GM18519 (cell line): ENCODE measurements around the gene NOX4.
"Not testable (repeated sequence)": the region's sequence is repeated elsewhere in the genome, so short reads cannot be mapped to it uniquely, and the experiment has no call there.

Source experiments
- ATAC-seq: cut with Tn5 transposase; IDR thresholded peaks from one replicate; pipeline ENCODE4 v1.9.1; 2021; ENCODE audit warnings: mild to moderate bottlenecking, moderate library complexity; ENCODE audit not compliant: unreplicated experiment, low FRiP score

NOX4 gene

DNA sequence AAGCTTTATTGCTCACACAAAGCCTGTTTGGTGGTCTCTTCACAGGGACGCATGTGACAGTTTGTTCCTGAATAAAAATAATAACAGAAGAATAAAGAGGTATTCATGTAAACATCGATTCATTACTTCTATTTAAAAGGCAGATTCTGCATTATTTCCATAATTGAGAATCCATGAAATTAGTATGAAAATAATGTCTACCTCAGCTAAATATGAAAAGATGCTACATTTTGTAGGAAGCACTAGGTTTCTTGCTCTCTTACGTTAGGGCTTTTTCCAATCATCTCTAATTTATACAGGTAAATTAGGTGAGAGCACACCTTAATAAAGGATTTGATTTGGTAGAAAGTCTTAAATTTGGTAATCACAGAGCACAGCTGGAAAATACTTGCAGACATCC lies 103.7 kb downstream of the NOX4 start:
- not testable (repeated sequence) for ATAC-seq

DNA sequence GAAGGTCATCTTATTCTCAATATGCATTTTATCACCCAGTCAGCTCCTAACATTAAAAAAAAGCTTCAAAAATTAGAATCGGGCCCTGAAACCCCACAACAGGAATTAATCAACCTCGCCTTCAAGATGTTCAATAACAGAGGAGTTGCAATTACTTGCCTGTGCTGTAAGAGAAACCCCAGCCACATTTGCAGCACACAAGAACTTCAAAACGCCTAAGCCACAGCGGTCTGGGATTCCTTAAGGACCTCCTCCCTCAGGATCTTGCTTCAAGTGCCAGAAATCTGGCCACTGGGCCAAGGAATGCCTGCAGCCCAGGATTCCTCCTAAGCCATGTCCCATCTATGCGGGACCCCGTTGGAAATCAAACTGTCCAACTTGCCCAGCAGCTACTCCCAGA lies 108.2 kb downstream of the NOX4 start:
- ATAC-seq: not testable (repeated sequence)

DNA sequence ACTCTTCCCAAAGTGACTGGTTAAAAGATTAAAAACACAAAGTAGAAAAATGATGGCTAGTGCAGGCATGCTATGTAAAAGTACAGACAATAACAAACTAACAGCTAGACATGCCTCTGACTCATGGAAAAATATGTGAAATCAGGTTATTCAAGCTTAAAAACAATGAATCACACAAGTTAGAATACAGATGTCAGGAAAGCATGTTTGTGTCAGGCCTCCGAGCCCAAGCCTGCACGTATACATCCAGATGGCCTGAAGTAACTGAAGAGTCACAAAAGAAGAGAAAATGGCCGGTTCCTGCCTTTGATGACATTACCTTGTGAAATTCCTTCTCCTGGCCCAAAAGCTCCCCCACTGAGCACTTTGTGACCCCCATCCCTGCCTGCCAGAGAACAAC lies 110.1 kb downstream of the NOX4 start:
- no peak for ATAC-seq

DNA sequence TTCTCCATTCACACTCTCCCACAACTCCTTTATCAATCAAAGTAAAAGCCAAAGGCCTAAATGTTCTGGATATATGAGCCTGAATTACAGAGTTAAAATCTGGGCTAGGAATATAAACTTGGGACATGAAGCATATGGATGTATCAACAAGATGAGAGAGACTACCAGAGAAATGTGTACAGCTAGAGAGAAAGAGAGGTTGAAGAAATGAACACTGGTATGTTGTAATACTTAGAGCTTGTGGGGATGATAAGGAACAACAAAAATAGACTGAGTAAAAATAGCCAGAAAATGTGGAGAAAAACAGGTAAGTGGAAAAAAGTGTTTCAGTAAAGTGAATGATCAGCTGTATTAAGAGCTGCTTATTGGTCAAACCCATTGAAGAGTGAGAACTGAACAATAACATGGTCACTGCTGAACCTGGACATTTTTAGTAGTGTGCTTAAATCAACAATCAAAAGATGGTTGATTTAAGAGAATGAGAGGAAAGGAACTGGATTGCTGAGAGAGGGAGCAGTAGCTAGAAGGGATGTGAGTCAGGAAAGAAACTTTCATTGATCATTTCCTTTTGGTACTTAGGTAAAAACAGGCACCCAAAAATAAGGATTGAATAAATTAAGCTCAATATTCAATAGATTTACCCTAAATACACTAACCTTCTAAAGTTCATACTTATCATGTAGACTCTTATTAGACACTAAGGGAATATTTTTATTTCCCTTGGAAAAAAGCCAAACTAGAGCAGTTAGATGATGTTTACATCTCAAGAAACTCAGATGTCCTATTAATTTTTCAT lies 111.0 kb downstream of the NOX4 start:
- not testable (repeated sequence) for ATAC-seq

DNA sequence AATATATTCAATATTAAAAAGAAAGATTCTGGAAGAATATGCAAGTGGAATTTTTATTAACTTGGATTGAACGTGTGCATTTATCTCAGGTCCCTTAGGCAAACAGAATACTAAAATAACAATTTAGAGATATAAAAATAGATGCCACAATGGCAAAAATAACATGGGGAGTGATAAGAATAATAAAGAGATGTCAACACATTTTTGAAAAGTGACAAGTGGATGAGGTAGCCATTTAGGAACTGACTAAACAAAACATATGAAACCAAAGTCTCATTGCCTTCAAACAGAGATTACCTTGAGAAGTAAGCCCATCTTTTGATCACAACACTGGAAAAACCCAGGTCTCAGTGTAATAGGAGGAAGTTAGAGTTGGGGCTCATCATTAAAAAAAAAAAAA lies 112.2 kb downstream of the NOX4 start:
- ATAC-seq: not testable (repeated sequence)

DNA sequence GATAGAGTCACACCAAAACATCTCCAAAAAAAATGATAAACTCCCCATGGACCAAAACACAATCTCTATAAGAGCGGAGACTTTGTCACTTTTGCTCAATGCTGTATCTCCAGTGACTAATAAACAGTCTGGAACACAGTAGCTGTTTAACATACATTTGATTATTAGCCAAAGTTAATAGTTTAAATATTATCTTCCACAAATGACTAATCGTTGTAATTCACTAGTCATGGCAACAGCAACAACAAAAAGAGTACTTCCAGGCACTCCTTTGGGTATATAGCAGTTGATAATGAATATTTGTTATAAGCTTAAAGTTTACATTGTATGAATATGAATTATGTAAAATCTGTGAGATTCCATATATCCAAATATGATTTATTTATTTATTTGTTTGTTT lies 121.8 kb downstream of the NOX4 start:
- not testable (repeated sequence) for ATAC-seq

DNA sequence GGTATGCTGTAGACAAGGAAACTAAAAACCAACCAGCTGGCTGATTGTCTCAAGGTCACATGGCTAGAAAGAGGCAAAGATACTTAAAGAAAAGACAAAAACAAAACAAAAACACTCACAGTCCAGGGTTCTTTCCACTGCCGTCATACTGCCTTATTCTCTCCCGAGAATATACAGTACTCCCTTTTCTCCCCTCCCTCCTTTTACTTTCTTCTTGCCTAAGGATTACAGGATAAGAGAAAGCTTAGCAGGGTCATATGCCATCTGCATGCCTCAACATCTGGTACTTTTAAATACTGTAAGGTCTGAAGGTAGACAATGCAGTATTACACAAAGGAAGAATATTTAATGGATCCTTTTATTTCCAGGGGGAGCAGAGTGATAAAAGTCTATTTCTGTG lies 126.3 kb downstream of the NOX4 start:
- ATAC-seq: not testable (repeated sequence)

DNA sequence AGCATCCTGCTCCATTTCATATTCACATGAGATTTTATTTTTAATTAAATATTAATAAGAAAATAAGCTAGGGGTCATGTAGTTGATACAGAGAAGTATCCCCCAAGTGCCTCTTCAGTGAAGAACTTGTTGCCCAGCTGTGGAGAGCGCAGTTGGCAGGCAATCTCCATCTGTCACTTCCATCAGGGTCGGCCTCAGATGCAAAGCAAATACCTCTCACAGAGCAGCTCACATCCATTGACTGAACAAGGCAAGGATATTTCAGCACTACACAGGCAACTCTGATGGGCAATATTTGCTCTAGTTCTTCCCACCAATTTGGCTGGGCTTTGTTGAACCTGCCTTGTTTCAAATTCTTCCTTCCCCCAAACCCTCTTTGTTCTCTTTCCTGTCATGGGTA lies 129.4 kb downstream of the NOX4 start:
- ATAC-seq: no peak

DNA sequence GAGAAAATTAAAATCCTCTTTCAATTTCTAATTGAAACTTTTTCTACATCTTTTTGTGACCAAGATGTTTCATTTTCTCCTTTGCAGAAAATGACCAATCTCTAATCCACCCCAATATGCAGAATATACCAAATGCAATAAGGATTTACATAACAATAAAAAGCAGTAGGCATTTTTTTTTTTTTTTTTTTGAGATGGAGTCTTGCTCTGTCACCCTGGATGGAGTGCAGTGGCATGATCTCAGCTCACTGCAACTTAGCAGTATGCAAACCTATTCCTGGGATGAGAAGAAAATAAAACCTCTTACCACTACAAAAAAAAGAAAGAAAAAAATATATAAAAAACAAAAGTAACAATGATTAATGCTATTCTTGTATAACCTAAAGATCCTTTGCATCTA lies 132.0 kb downstream of the NOX4 start:
- not testable (repeated sequence) for ATAC-seq

DNA sequence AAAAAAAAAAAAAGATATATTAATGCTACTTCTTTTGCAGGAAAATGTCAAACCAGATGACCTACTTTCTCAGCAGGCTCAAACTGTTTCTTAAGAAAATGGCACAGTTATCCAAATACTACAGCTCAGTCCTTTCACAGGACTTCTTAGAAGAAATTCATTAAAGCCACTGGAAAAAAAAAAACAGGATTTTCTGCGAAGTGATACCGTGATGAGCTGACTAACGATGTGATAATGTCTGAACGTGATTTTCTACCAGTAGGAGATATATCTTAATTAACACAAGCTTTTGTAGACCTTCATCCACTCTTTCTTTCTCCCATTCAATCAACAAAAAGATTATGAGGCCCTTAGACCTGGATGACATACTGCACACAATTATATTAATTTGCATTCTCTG lies 132.4 kb downstream of the NOX4 start:
- ATAC-seq: no peak

DNA sequence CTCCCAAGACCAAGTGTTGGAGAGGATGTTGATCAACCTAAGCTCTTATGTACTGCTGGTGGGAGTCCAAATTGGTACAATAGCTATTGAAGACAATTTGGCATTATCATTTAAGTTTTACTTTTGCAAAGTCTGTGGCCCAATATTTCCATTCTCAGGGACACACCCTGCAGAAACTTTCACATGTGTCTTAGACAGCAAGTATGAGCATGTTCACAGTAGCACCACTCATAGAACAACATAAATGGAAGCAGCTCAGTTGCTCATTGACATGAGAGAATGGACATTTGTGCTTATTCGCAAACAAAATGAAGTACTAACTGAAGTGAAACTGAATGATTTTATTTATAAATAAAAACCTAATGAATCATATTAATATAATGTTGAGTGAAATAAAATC lies 135.5 kb downstream of the NOX4 start:
- no peak for ATAC-seq

DNA sequence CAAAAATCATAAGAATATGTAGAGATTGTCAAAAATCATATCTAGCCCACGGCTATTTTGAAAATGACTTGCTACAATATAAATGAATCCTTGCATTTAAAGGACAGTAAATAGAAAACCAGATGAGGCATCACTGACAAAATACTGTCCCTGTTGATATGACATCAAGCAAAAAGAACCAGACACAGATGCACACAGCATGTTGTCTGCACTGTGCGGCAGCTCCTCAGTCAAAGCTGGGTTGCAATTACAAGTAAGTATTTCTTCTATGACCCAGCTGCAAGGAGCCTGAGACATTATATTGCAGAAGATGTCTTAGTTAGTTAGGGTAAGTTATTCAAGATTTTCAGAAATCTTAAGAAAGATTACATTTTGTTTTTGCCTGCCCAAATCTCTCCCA lies 136.7 kb downstream of the NOX4 start:
- not testable (repeated sequence) for ATAC-seq

DNA sequence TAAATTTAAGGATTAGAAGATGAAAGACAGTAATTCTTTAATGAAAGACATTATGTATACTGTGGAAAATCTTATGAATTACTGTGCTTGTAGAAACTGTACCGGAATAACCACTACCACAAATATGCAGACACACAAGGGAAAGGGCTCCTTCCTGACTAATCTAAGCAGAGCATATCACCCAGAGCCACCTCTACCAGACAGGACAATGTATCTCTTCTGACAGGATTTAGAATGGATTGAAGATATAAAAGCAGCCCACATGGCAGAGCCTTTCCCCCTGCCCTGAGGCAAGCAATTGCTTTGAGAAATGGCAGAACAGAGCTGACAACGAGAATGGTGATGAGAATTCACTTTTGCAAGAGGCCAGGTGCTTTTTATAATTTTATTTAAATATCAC lies 144.1 kb downstream of the NOX4 start:
- ATAC-seq: no peak

DNA sequence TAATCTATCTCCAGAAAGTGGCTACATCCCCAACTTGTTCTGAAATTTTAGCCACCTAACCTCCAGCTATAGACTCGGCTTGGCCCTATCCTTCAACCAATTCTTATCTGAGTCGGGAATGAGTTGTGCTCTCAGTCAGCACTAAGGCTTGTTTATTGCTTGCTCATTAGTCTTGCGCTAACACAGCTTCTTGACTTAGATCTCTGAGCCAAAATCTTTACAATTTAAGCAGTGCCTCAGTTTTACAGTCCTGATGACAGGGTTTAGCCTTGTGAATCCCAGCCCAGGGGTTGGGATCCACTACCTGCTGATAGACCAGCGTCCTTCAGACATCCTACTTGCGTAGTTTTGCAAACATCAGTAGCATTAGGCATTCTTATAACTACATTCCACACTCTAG lies 144.6 kb downstream of the NOX4 start:
- ATAC-seq: no peak

DNA sequence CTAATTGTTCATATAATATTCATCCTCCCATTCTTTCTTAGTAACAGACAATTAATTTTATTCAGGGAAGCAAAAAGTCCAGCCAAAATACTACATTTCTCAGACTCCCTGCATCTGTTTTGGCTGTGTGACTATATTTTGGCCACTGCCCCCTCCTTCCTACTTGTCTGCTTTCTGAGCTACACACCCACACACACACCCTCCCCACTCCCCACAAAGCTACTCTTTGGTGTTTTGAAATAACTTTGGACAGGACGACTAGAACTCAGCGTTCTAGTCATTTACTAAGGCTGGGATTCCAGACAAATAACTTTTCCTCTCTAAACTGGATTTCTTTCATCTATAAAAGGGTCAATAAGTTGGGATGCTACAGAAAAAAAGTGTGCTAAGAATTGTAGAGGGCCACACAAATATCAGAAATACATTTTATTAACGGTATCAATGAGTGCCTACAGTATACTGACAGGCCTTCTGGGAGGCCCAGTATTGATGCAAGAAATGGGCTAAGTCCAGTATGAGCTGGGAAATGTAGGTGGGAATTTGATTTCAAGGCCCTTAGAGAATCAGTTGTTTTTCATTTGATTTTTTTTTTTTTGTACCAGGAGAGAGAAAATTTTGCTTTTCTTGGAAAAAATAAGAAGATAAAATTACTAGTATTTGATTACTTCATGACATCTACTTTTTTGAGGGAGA lies 148.1 kb downstream of the NOX4 start:
- not testable (repeated sequence) for ATAC-seq

DNA sequence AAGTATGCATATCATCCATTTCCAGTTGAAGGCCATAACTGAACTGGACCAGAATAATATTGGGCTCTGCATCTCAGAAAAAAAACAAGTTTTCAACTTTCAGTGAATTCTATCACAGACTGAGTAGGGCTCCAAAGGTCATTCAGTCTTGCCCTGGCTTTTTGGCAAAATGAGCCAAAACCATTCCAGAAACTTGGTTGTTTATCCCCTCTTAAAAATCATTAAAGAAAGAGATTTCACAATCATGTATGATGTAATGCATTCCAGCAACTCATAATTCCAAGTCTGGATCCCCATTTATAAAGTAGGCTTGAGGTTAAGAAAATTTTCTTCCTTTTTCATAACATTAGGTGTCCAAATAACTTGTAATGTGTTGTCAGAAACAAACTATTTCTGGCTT lies 150.7 kb downstream of the NOX4 start:
- ATAC-seq: not testable (repeated sequence)

DNA sequence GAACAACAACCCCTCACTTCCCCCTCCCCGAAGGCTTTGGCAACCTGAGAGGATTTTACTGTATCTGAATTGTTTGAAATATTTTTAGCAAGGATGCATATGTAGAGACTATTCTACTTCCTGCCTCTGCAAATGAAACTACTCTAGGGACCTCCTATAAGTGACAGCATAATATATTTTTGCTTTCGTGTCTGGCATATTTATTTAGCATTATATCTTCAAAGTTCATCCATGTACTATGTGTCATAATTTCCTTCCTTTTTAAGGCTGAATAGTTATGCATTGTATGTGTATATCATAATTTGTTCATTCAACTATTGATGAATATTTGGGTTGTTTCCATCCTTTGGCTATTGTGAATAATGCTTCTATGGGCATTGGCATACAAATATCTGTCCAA lies 153.1 kb downstream of the NOX4 start:
- ATAC-seq: not testable (repeated sequence)

DNA sequence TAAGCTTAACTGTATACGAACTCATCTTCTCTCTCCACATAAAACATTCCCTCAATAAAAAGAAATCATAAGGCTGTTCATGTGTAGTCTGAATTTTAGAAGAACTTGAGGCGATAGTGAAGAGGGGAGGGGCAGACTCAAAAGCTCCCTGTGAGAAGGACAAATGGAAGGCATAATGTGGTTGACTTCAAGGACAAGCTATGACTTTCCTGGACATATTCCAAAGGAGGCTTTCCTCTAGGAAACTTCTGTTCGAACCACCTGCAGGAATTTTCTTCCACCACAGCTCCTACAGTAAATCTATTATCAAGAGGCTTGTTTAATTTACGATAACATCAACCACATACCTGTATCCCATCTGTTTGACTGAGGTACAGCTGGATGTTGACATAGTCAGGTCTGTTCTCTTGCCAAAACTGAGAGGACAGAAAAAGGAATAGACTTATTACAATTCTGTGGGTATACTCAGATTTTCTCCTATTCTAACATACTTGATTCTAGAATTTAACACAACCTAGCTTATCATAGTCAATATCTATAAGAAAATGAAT lies 154.0 kb downstream of the NOX4 start:
- not testable (repeated sequence) for ATAC-seq

DNA sequence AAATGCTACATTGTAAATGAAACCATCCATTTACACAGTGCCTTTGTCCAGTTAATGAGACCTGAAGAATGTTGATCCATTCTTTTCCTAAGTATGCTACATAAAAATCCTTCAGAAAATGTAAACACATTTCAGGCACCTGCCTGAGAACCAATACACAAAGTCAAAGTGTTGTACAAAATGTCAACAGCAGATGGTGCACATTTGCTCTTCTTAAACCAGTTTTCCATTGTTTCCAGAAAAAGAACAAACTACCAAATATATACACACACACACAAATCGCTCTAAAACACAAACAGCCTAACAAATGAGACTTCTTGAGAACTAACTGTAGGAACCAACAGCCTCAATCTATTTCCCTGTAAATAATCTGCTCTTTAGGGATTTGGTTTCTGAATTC lies 157.5 kb downstream of the NOX4 start:
- ATAC-seq: not testable (repeated sequence)

DNA sequence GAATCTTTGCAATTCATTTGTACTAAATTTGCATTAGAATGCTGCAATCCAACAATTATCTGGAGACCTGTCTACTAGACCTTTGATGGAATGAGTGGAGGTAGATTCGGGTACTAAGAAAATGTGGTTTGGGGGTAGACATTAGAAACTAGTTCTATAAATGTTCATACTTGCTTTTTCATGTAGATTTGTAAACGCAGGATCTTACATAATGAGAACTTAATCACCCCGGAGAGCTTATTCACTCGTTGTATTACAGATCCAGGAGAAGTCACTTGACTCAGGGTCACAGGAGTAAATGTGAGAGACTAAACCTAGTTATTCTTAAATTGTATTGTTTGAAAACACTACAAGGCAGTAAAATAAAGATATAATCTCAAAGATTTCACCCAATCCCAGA lies 159.2 kb downstream of the NOX4 start:
- ATAC-seq: not testable (repeated sequence)

DNA sequence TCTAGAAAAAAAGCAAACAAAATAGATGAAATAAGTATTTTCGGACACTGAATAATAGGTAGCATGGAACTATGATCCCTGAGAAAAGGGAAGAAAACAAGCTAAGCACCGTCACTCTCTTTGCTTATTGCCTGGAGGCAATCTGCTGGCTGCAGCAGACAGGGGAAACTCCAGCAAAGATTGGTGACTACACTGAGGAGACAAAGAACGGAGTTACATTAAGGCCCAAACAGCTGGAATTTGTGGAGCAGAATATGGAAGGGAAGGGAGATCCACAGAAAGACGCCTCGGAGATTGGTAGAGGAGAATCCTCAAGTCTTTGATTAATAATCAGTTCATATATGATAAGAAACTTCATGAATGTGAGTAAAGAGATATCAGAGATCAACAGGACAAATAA lies 163.3 kb downstream of the NOX4 start:
- no peak for ATAC-seq

DNA sequence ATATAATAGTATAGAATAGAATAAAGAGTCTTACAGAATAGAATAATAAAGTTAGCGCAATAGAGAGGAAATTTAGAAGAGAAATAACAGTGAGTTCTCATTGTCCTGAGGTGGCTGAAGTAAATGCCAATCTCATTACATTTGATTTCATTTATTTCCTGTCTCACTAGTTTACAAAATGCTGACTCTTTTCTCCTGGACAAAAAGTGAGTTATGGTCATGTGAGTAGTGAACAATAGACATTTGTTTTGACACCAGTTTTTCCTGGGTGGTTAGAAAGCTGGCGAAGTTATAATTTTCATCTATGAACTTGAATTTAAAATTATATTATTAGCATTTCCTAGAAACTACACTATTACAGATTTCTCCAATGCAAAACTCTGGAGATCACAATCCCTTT lies 169.8 kb downstream of the NOX4 start:
- ATAC-seq: no peak
